GM12878 (cell line): ENCODE results near the gene SLC38A3. TPM values are rescaled to one million over a fixed set of nuclear protein-coding genes. Genes with fewer than 3 reads are reported as not detected.

ENCODE experiments used
- ATAC-seq: fragments of 200-7000 bp; cut with Tn5 transposase; 3 replicates; pipeline ENCODE4 v1.9.1; 2020; ENCODE audit warnings: mild to moderate bottlenecking, moderate library complexity
- BruUV-seq: library from RNA; stranded (reverse); fragments of 400-500 nt; replicated peaks from 2 replicates; lab custom pipeline; 2021; lab: Mats Ljungman, UMichigan
- CTCF ChIA-PET: fragments of 300-600 bp; sonication (Branson Sonifier 250); formaldehyde crosslinking; extraction: SDS; loops from one replicate; lab custom pipeline; 2021; ENCODE audit warnings: inconsistent platforms; lab: Yijun Ruan, JAX
- POLR2A ChIA-PET: fragments of 350-600 bp; formaldehyde crosslinking; extraction: SDS; loops from one replicate; lab custom pipeline; 2021; ENCODE audit warnings: inconsistent platforms; lab: Charles Lee
- RAD21 ChIA-PET: fragments of 300-600 bp; sonication (Branson Sonifier 250); formaldehyde crosslinking; loops from one replicate; lab custom pipeline; 2023; ENCODE audit warnings: antibody characterized with exemption; ENCODE audit not compliant: unreplicated experiment; lab: Charles Lee
- SMC1A ChIA-PET: fragments of 300-600 bp; sonication (Branson Sonifier 250); formaldehyde crosslinking; loops from one replicate; lab custom pipeline; 2023; ENCODE audit not compliant: unreplicated experiment, uncharacterized antibody; lab: Charles Lee
- DNase-seq: peaks from one replicate; pipeline ENCODE4 v3.0.0-alpha.2; 2011; ENCODE audit warnings: low read depth, low spot score
- FAIRE-seq: peaks from 3 replicates; lab custom pipeline; 2011; peaks lifted over from hg19 to GRCh38; lab: Jason Lieb, UNC
- H2AFZ ChIP-seq: 2 replicates; pipeline ENCODE4 v1.6.0; 2011; ENCODE audit warnings: low read depth, low read length, control low read depth; ENCODE audit not compliant: control insufficient read depth
- H3K27ac ChIP-seq: 2 replicates; pipeline ENCODE4 v1.5.1; 2011; ENCODE audit warnings: control low read depth; ENCODE audit not compliant: control insufficient read depth, insufficient read depth
- H3K27me3 ChIP-seq, 2 experiments: replicated peaks in 1 of 2; 2 replicates each; pipeline versions ENCODE4 v1.6.0 to v1.6.1; 2011; ENCODE audit warnings: low read length in 1 of 2; ENCODE audit not compliant: control insufficient read depth in 2 of 2, insufficient read depth in 2 of 2
- H3K36me3 ChIP-seq, 2 experiments: 2 replicates each; pipeline ENCODE4 v1.5.1; 2011; ENCODE audit warnings: low read length in 1 of 2; ENCODE audit not compliant: control insufficient read depth in 2 of 2, insufficient read depth in 2 of 2
- H3K4me1 ChIP-seq: 2 replicates; pipeline ENCODE4 v1.6.1; 2011; ENCODE audit warnings: mild to moderate bottlenecking, low read length, moderate library complexity, mixed read lengths; ENCODE audit not compliant: control insufficient read depth, insufficient read depth
- H3K4me2 ChIP-seq: 2 replicates; pipeline ENCODE4 v1.6.0; 2011; ENCODE audit warnings: control low read depth; ENCODE audit not compliant: control insufficient read depth, insufficient read depth
- H3K4me3 ChIP-seq: fragments of 200-600 bp; sonication (generic); 2 replicates; pipeline ENCODE4 v1.5.1; 2016
- H3K79me2 ChIP-seq: 2 replicates; pipeline ENCODE4 v1.6.0; 2011; ENCODE audit warnings: low read length; ENCODE audit not compliant: control insufficient read depth, insufficient read depth
- H3K9ac ChIP-seq: 2 replicates; pipeline ENCODE4 v1.8.0; 2011; ENCODE audit warnings: low read length, control low read depth, mixed read lengths; ENCODE audit not compliant: control insufficient read depth, insufficient read depth
- H3K9me3 ChIP-seq: replicated peaks from 3 replicates; pipeline ENCODE4 v1.5.1; 2011; ENCODE audit warnings: mild to moderate bottlenecking, low read length; ENCODE audit not compliant: control insufficient read depth, insufficient read depth
- H4K20me1 ChIP-seq: 2 replicates; pipeline ENCODE4 v1.6.0; 2011; ENCODE audit not compliant: control insufficient read depth, insufficient read depth
- CREM ChIP-seq: IDR thresholded peaks from 2 replicates; pipeline ENCODE4 v1.6.1; 2014; ENCODE audit warnings: antibody characterized with exemption, low read depth
- IRF4 ChIP-seq: IDR thresholded peaks from 2 replicates; pipeline ENCODE4 v1.6.1; 2011; ENCODE audit warnings: low read depth, low read length
- MTA3 ChIP-seq: IDR thresholded peaks from 2 replicates; pipeline ENCODE4 v1.6.1; 2012; ENCODE audit warnings: low read length, inconsistent platforms, borderline replicate concordance
- ZNF622 ChIP-seq: fragments of 450-650 bp; IDR thresholded peaks from 2 replicates; pipeline ENCODE4 v1.6.1; 2017; ENCODE audit warnings: mild to moderate bottlenecking, inconsistent platforms
- WGBS: methylation state at CpG from one replicate; pipeline ENCODE4 v1.1.6; 2016; ENCODE audit warnings: low lambda C conversion rate; ENCODE audit not compliant: insufficient replicate concordance, insufficient coverage; ENCODE audit errors: missing lambda C conversion rate; 5-methylcytosine and 5-hydroxymethylcytosine counted together
- in situ Hi-C: fragments of 300-500 bp; cut with MboI; formaldehyde crosslinking; loops from 9 replicates; pipeline ENCODE4 v1.14.3; 2018; ENCODE audit warnings: mixed read lengths
- intact Hi-C: fragments of 100-400 bp; cut with micrococcal nuclease; formaldehyde crosslinking; loops from one replicate; pipeline ENCODE4 v1.14.2; 2022; ENCODE audit not compliant: unreplicated experiment
- polyA plus RNA-seq, 11 experiments: library from polyadenylated mRNA; depleted of rRNA in 4 of 11; unstranded in 6 of 11; stranded (reverse) in 5 of 11; fragments of >200 nt; fragmentation: Nextera tagmentation in 4 of 11; fragmentation: Illumina TruSeq in 1 of 11; extraction: Ambion mirVana in 4 of 11; extraction: Trizol in 1 of 11; gene quantifications; 1 replicate in 1 of 11; 2 replicates in 10 of 11; pipeline versions ENCODE4 v1.2.1 to v1.2.3, GENCODE V29; 2011 to 2016; ENCODE audit warnings: inconsistent platforms in 2 of 11, missing spikeins in 2 of 11, low read depth in 1 of 11
- total RNA-seq, 4 experiments: library from RNA; depleted of rRNA in 3 of 4; stranded (reverse); fragments of >200 nt in 3 of 4; fragmentation: Illumina TruSeq in 1 of 4; extraction: Trizol in 1 of 4; gene quantifications; 2 replicates each; pipeline versions ENCODE4 v1.2.1 to v1.2.3, GENCODE V29; 2013 to 2021
- TF ChIP-seq, protein P1 (sequence below): fragments of 450-650 bp; IDR thresholded peaks from 2 replicates; pipeline ENCODE4 v1.6.1; 2018; ENCODE audit warnings: mild to moderate bottlenecking, low read depth, moderate library complexity; ENCODE audit not compliant: partially characterized antibody
- TF ChIP-seq, protein P2 (sequence below): IDR thresholded peaks from 2 replicates; pipeline ENCODE4 v1.6.1; 2011; ENCODE audit warnings: mild to moderate bottlenecking, low read depth, low read length, moderate library complexity; ENCODE audit not compliant: insufficient replicate concordance
- TF ChIP-seq, protein P3 (sequence below): fragments of 450-650 bp; formaldehyde crosslinking; IDR thresholded peaks from 2 replicates; pipeline ENCODE4 v1.4.0; 2020; ENCODE audit warnings: mild to moderate bottlenecking, moderate library complexity

The SLC38A3 gene
- total and polyA plus RNA-seq, 10 of the 15 experiments (the other 5 are each of a cell fraction or from before 2014, with no cell fraction given) = 0.14 TPM; not detected in 9

DNA sequence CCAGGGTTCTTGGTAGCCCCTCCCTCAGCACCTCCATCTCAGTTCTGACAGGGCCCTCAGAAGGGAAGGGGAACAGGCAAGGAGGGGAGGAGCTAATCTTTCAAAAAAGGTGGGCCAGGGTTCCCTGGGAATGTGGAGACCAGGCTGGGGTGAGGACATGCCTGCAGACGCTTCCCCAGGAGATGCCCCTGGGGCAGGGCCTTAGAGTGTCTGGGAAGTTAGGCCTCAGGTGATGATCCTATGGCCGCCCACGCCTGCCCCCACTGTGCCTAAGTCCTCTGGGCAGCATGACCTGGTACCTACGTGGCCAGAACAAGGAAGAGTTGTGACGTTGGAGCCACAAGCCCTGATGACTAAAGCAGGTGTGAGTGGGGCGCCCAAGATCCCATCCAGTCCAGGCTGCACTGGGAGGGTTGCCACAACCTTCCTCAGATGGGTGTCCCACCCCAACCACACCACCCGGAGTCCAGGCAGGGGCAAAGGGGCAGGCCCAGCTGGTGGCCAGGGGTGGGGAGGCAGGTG is 60.0 kb downstream of the SLC38A3 start (continued):
- TF ChIP-seq, protein P1, sequence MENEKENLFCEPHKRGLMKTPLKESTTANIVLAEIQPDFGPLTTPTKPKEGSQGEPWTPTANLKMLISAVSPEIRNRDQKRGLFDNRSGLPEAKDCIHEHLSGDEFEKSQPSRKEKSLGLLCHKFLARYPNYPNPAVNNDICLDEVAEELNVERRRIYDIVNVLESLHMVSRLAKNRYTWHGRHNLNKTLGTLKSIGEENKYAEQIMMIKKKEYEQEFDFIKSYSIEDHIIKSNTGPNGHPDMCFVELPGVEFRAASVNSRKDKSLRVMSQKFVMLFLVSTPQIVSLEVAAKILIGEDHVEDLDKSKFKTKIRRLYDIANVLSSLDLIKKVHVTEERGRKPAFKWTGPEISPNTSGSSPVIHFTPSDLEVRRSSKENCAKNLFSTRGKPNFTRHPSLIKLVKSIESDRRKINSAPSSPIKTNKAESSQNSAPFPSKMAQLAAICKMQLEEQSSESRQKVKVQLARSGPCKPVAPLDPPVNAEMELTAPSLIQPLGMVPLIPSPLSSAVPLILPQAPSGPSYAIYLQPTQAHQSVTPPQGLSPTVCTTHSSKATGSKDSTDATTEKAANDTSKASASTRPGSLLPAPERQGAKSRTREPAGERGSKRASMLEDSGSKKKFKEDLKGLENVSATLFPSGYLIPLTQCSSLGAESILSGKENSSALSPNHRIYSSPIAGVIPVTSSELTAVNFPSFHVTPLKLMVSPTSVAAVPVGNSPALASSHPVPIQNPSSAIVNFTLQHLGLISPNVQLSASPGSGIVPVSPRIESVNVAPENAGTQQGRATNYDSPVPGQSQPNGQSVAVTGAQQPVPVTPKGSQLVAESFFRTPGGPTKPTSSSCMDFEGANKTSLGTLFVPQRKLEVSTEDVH = no peak
- TF ChIP-seq IRF4 (no peak), CREM (no peak), ZNF622 (no peak)

DNA sequence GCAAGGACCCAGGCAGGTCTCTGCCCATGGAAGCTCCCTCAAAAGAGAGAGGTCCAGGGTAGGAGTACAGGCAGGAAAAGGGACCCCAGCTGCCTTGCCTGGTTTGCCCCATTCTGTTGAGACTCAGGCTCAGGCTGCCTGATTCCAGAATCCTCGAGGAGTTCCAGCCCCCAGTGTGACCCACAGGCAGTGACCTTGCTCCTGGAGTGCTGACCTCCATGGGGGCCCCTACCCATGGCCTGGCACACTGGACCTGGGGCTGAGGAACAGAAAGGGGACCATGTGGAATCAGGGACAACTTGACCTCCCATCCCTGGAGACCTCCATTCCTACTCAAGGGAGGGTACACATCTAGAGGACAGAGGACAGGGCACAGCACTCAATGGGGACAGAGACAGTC is 60.5 kb downstream of the SLC38A3 start:
- H3K36me3 ChIP-seq = no peaks in the 10 kb centered on the region
- DNase-seq (no peak), ATAC-seq (no peak), FAIRE-seq (no peak)
- H3K4me3 ChIP-seq = no peak overlapping the region
- no peaks in the 10 kb centered on the region for H3K9me3 ChIP-seq
- whole genome bisulfite sequencing = 0% methylated on average over 1 of the region's 1 CpG
- SMC1A ChIA-PET = no interaction called here
- no peak overlapping the region for H3K9ac ChIP-seq
- H3K4me1 ChIP-seq = peaks cover 6% of the 10 kb centered on the region
- no peak overlapping the region for H3K4me2 ChIP-seq
- H4K20me1 ChIP-seq = no peaks in the 10 kb centered on the region
- RAD21 ChIA-PET = no interaction called here
- no peaks in the 10 kb centered on the region for H3K79me2 ChIP-seq
- CTCF ChIA-PET = no interaction called here
- H2AFZ ChIP-seq = no peak overlapping the region
- TF ChIP-seq, protein P2, sequence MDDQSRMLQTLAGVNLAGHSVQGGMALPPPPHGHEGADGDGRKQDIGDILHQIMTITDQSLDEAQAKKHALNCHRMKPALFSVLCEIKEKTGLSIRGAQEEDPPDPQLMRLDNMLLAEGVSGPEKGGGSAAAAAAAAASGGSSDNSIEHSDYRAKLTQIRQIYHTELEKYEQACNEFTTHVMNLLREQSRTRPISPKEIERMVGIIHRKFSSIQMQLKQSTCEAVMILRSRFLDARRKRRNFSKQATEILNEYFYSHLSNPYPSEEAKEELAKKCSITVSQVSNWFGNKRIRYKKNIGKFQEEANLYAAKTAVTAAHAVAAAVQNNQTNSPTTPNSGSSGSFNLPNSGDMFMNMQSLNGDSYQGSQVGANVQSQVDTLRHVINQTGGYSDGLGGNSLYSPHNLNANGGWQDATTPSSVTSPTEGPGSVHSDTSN = no peak
- no peak for TF ChIP-seq MTA3
- TF ChIP-seq, protein P3, sequence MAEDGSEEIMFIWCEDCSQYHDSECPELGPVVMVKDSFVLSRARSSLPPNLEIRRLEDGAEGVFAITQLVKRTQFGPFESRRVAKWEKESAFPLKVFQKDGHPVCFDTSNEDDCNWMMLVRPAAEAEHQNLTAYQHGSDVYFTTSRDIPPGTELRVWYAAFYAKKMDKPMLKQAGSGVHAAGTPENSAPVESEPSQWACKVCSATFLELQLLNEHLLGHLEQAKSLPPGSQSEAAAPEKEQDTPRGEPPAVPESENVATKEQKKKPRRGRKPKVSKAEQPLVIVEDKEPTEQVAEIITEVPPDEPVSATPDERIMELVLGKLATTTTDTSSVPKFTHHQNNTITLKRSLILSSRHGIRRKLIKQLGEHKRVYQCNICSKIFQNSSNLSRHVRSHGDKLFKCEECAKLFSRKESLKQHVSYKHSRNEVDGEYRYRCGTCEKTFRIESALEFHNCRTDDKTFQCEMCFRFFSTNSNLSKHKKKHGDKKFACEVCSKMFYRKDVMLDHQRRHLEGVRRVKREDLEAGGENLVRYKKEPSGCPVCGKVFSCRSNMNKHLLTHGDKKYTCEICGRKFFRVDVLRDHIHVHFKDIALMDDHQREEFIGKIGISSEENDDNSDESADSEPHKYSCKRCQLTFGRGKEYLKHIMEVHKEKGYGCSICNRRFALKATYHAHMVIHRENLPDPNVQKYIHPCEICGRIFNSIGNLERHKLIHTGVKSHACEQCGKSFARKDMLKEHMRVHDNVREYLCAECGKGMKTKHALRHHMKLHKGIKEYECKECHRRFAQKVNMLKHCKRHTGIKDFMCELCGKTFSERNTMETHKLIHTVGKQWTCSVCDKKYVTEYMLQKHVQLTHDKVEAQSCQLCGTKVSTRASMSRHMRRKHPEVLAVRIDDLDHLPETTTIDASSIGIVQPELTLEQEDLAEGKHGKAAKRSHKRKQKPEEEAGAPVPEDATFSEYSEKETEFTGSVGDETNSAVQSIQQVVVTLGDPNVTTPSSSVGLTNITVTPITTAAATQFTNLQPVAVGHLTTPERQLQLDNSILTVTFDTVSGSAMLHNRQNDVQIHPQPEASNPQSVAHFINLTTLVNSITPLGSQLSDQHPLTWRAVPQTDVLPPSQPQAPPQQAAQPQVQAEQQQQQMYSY = no peak
- no peak overlapping the region for H3K27ac ChIP-seq
- no TSS peak for BruUV-seq
- intact Hi-C loops (no loop called here), in situ Hi-C loops (no loop called here)
- H3K27me3 ChIP-seq = peaks cover 0 to 4% of the 10 kb centered on the region in 2 experiments; a peak in 1 of 4 replicates
- POLR2A ChIA-PET = no interaction called here
